Measurements from ENCODE around the gene MYO9A.

MYO9A gene

GRCh38 chr15:72005483-72005882 lies 112.5 kb downstream of the MYO9A start:
- POLR2A ChIA-PET: no interaction called here
- H3K27ac ChIP-seq (ENCODE audit: extremely low read depth, low read depth, low read length): no peak overlapping the region
- H3K36me3 ChIP-seq (ENCODE audit: control insufficient read depth in 2 of 2, insufficient read depth in 1 of 2, low read length in 2 of 2): peaks cover 4 to 20% of the 10 kb centered on the region in 2 experiments
- no peaks in the 10 kb centered on the region for H3K9me3 ChIP-seq (ENCODE audit: control insufficient read depth, insufficient read depth, low read depth, low read length)
- CTCF ChIA-PET: interaction anchor here (0.7 kb wide), 1 partner anchor 108 kb away, joined by 3 read pairs; no protein-coding TSS in a partner anchor
- no peak overlapping the region for H3K4me3 ChIP-seq (ENCODE audit: low read depth, low read length)
- peaks cover 5% of the 10 kb centered on the region for H3K4me1 ChIP-seq (ENCODE audit: control insufficient read depth, insufficient read depth, low read length)
- 0 out of 2 replicates have a peak, but pooled peaks have one; percentile 9 for TF ChIP-seq GLIS1 (tag by site-specific recombination; IDR thresholded peaks at IDR 0.05)
- TF ChIP-seq ZNF223 (tag by site-specific recombination; IDR thresholded peaks at IDR 0.05): no peak

GRCh38 chr15:71999807-72000206 lies 118.1 kb downstream of the MYO9A start:
- H3K4me3 ChIP-seq (ENCODE audit: low read depth, low read length): no peak overlapping the region
- ChIA-PET POLR2A (no interaction called here), CTCF (no interaction called here)
- H3K4me1 ChIP-seq (ENCODE audit: control insufficient read depth, insufficient read depth, low read length): no peaks in the 10 kb centered on the region
- H3K36me3 ChIP-seq (ENCODE audit: control insufficient read depth in 2 of 2, insufficient read depth in 1 of 2, low read length in 2 of 2): peaks cover 3 to 14% of the 10 kb centered on the region in 2 experiments
- no peak overlapping the region for H3K27ac ChIP-seq (ENCODE audit: extremely low read depth, low read depth, low read length)
- H3K9me3 ChIP-seq (ENCODE audit: control insufficient read depth, insufficient read depth, low read depth, low read length): no peaks in the 10 kb centered on the region
- TF ChIP-seq TSHZ1 (tag by site-specific recombination; IDR thresholded peaks at IDR 0.05; ENCODE audit: borderline replicate concordance) (no peak), ZNF488 (tag by site-specific recombination; IDR thresholded peaks at IDR 0.05) (no peak), ZNF660 (tag by site-specific recombination; IDR thresholded peaks at IDR 0.05) (no peak), PRDM10 (tag by site-specific recombination; IDR thresholded peaks at IDR 0.05) (no peak), FEZF1 (tag by site-specific recombination; IDR thresholded peaks at IDR 0.05) (no peak), ZNF747 (tag by site-specific recombination; IDR thresholded peaks at IDR 0.05) (no peak), ELK4 (IDR thresholded peaks at IDR 0.05; ENCODE audit: borderline replicate concordance, low read depth, low read length) (no peak), PRDM6 (tag by site-specific recombination; IDR thresholded peaks at IDR 0.05) (0 out of 2 replicates have a peak, but pooled peaks have one; percentile 35), ZBTB10 (tag by site-specific recombination; IDR thresholded peaks at IDR 0.05) (no peak)
